Fibroblast of peridontal ligament (primary cell): ENCODE data around the gene GPSM3.
"Not testable (repeated sequence)": the region's sequence is repeated elsewhere in the genome, so short reads cannot be mapped to it uniquely, and the experiment has no call there.

Experiments
- DNase-seq: peaks from one replicate; pipeline ENCODE4 v3.0.0-alpha.2; 2010; ENCODE audit errors: extremely low read depth

Gene GPSM3

DNA sequence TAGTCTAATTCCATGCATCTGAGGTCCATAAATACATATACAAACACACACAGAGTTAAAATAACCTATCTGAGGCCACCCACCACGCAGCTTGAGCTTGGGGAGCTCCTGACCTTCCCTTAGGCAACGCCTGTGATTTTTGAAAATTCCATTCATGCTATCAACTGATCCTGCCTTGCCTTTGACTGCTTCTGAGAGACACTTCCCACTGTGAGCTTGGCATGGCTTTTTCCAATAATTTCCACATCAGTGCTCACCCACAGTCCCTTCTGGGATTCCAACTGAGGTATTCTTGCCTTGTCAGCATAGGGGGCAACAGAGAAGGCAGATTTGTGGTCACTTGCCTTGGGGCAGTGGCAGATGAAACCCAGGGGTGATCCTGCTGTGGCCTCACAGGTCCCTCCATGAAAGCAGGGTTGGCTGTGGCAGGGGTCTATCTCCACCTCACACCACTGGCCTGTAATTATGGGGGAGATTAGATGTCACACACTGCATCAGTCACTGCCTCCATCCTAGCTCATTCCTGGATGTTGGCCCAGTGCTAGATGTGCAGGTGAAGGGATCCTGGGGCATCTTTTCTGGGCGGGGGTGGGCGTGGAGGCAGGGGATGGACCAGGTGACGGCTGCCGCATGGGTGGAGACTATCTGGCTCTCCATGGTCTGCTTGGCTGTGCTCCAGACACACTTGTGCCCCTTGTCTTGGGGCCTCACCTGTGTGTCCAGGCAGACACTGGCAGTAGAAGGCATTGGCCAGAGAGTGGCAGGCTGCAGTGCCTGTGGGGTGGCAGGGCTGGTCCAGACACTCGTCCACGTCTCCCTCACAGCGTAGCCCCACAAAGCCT, 11.2 kb upstream of the GPSM3 start:
- no peak for DNase-seq

DNA sequence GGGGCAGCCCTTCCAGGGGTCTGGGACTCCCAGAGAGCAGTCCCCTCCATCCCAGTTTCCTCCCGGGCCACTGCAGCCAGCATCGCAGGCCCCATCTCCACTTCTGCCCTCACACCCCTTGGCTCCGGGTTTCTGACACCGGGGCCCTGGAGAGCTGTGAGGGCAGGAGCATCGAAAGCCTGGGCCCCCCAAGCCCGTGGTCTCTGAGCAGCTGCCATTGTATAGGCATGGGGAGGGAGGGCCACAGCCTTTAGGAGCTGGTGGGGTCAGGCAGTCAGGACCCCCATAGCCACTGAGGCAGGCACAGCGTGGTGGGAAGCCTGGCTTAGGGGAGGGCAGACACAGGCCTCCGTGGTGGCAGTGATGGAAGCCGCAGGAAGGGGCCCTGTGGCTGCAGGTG, 9.7 kb upstream of the GPSM3 start:
- DNase-seq: no peak

DNA sequence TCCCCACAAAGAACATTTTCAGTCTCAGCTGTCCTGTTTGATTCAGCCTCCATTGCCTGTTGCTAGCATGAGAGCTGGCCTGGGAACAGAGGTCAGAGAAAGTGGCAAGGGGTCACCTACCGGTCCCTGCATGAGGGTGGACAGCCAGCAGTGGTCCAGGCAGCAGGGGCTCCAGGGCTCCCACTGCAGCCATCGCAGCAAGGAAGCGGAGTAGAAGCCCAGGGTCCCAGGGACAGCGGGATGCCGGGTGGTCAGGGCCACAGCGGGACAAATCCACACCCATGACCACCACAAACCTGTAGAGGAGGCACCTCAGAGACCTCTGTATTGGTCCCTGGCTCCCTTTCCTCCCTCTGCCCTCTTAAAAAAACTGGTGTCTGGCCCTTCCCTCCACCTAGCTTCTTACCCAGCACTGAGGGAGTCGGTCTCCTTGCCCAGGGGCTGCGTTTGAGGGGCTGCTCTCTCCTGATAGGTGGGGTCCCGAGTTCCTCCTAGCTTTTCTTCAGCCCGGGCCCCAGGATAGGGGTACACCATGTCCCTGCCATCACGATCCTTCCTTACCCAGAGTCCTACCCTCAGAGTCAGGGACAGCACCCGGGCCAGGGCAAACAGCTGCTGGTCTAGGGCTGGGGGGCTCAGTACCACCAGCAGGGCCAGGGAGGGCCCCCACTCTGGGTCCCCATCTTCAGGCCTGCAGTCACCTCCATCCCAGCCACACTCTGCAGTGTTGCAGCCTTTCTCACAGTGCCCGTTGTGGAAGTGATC, 8.4 kb upstream of the GPSM3 start:
- no peak for DNase-seq

DNA sequence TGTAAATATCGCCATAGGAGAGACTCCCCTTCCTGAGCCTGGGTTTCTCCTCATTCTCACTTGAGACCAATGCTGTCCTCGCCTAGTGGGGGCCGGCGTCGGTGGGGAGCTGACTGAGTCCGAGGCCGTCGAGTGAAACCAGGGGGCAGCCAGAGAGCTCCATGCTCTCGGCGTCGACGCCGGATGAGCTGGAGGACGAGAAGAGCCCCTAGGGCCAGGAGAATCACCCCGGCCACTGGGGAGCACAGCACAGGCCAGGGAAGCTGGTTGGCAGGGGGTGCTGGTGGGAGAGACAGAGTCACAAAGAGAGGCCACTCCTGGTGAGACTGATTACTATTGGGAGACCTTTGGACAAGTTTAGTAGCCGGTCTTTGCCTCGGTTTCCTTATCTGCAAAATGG, 6.4 kb upstream of the GPSM3 start:
- no peak for DNase-seq

DNA sequence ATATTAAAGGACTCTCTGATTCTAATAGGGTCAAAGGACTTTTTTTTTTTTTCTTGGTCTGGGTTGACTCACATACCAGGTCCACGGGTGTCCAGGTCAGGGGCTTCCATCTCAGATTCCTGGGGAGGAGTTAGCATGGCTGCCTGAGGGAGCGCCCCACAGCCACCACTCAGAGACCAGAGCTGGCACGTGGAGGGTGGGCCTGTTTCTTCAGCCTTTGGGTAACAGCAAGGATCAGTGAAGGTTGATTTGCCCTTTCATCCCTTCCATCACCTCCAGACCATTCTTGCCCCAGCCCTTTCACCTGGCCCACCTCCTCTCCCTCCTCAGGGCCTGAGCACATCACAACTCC, 5.9 kb upstream of the GPSM3 start:
- DNase-seq: no peak

GRCh38 chr6:32196682-32197616, 4.5 kb upstream of the GPSM3 start:
- peak; percentile 14 for DNase-seq

GRCh38 chr6:32195902-32196681, 3.6 kb upstream of the GPSM3 start:
- DNase-seq: peak; percentile 74

DNA sequence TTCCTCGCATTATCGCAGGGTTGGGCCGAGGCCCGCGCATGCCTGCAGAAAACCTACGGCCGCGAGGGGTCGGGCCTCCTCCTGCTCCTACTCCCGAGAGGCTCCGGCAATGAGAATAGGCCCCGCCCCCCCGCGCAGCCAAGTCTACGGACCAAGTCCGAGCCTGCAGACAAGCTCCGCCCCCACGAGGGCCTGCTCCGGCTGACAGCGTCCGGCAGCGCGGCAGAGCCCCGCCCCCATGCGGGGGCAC, 3.1 kb upstream of the GPSM3 start:
- DNase-seq: peak; percentile 99

DNA sequence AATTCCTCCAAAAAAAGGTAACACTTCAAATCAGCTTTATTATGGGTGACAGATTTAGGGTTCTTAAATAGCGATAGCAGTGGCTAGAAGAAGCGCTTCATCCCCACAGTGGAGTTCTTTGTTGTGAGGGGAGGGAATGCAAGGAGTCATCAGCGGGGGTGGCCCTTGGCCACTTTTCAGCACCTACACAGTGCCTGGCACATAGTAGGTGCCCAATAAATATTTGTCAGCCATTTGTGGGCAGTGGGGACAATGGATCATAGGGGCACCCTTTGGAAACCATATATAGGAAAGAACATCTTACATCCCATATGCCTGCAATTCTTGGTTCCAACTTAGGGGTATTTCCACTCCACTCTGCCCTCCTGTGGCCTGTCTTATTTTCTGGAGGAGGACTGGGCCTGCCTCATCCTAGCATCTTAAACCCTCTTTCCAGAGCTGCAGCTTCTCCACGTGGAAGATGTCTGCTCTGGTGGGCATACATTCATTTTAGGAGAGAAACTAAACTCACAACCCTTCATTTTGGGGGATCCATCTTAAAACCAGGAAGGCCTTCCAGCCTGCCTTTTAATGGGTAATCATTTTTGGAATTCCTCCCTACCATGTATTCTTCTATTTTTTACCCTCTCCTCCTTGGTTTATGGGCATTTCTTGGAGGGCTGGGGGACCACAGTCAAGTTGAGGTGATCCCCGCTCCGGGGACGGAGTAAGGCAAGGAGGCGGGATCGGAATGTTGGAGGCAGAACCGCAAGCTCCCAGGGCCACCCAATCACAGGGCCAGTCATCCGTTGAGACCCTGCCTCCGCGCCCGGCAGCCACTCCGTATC, 2.6 kb upstream of the GPSM3 start:
- peak; percentile 75 for DNase-seq

DNA sequence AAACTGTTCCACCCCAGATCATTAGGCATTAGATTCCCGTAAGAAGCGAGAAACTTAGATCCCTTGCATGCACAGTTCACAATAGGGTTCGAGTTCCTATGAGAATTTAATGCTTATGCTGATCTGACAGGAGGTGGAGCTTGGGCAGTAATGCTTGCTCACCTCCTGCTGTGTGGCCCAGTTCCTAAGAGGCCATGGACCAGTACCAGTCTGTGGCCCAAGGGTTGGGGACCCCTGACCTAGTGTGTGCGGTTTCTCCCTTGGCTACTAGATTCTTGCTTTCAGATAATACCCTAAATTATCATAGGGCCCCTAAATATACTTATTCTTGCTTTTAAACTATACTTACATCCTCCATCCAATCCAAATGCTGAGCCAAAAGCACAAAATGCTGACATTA, 1.9 kb upstream of the GPSM3 start:
- no peak for DNase-seq

- not testable (repeated sequence) for DNase-seq
Measured at GRCh38 chr6:32193096-32193495, 653 bp upstream of the GPSM3 start.

- no peak for DNase-seq
Measured at GRCh38 chr6:32191696-32192607, 491 bp downstream of the GPSM3 start.

- no peak for DNase-seq
Measured at GRCh38 chr6:32190911-32191677, 1.3 kb downstream of the GPSM3 start.

- peak; percentile 88 for DNase-seq
Measured at GRCh38 chr6:32190054-32190851, 2.2 kb downstream of the GPSM3 start, which contains the start of gene PBX2. PBX2 (minus strand) TSS chr6:32190202; CDS start chr6:32189915, 287 bp downstream.

DNA sequence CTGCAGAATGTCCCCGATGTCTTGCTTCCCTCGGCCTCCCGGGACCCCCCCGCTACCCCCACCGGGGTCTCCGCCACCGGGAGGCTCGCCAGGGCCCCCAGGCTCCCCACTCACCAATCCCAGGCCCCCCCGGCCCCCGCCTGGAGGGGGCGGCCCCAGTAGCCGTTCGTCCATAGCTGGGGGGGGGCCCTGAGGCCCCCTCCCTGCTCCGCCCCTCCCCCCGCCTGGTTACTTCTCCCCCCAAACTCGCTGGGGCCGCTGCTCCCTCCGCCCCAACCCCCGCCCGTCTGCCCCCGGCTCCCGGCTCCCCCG, 2.7 kb downstream of the GPSM3 start:
- no peak for DNase-seq

GRCh38 chr6:32189069-32189741, 3.2 kb downstream of the GPSM3 start:
- DNase-seq: no peak

DNA sequence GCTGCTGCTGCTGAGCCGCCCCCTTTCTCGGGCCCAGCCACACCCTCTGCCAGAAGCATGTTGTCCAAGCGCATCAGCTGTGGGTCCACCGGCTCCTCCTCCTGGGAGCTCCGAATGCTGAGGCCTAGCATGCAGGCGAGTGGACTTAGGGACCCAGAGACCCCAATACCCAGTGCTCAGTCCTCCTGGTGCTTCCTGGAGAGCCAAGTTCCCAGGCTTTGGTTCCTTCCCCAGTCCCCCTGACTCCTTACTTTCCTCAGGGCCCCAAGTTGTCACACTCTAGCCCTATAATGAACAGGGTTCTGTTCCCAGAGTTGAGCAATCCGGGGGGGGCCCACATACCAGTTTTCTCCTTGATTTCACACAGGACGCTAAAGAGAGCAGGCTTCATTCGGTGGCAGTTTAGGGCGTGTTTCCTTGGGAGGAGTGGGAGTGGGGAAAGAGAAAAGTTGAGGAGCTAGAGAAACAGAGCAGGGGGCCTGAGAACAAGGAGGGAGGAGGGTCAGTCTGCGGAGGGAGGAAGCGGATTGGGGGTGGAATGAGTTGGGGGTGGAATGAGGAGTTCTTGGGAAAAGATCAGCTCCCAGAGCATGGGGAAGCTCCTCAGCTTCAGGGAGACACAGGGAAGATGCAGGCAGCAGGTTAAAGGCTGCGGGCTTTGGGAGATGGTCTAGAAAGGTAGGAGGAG, 3.9 kb downstream of the GPSM3 start:
- peak; percentile 16 for DNase-seq
